HG03039 (cell line): ENCODE data around the gene ANKRD33.

ENCODE experiments used
- ATAC-seq: cut with Tn5 transposase; IDR thresholded peaks from one replicate; pipeline ENCODE4 v1.9.1; 2021; ENCODE audit warnings: mild to moderate bottlenecking, moderate library complexity; ENCODE audit not compliant: unreplicated experiment

ANKRD33 gene

DNA sequence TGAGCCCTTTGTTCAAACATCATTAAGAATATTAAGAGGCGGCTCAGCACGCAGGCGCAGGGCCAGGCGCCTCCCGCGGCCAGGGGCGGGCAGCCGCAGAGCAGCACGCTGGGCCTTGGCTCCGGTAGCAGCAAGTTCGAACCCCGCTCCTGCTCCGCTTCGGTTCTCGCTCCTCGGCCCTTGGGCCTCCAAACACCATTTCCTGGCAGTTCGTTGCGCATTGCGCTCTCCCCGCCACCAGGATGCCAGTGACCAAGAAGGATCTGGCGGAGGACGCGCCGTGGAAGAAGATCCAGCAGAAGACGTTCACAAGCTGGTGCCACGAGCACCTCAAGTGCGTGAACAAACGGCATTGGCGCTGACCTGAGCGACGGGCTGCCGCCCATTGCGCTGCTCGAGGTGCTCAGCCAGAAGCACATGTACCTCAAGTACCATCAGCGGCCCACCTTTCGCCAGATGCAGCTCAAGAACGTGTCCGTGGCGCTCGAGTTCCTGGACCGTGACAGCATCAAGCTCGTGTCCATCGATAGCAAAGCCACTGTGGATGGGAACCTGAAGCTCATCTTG lies 12.5 kb downstream of the ANKRD33 start:
- no peak for ATAC-seq

DNA sequence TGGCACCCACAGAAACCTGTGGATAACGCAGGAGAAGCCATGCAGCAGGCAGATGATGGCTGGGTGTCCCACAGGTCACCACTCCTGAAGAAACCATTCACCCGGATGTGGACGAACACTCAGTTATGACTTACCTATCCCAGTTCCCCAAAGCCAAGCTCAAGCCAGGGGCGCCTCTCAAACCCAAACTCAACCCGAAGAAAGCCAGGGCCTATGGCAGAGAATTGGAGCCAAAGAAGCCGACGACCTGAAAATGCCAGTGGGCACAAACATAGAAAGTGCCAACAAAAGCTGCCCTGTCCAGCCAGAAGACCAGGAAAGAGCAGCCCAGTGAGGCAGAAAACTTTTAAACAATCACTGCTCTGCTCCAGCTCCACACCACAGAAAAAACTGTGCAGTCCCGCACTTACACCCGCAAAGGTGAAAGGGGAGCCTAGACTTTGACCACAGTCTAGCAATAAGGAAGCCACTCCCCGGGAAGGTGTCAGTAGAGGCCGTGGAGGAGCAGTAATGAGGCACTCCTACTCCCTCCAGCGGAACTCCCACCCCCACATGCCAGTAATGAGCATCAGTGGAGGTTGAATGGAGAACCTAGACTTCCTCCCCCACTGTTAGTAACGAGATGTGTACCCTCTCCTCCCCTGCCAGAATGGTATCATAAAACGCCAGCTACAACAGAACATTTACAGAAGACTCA lies 13.4 kb downstream of the ANKRD33 start:
- ATAC-seq = no peak

DNA sequence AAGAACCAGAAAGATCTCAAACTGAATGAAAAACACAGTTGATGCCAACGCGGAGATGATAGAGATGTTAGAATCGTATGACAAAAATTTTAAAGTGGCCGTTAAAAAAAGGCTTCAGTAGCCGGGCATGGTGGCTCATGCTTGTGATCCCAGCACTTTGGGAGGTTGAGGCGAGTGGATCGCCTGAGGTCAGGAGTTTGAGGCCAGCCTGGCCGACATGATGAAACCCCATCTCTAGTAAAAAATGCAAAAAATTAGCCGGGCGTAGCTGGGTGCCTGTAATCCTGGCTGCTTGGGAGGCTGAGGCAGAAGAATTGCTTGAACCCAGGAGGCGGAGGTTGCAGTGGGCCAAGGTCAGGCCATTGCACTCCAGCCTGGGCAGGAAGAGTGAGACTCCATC lies 14.0 kb downstream of the ANKRD33 start:
- ATAC-seq = no peak

DNA sequence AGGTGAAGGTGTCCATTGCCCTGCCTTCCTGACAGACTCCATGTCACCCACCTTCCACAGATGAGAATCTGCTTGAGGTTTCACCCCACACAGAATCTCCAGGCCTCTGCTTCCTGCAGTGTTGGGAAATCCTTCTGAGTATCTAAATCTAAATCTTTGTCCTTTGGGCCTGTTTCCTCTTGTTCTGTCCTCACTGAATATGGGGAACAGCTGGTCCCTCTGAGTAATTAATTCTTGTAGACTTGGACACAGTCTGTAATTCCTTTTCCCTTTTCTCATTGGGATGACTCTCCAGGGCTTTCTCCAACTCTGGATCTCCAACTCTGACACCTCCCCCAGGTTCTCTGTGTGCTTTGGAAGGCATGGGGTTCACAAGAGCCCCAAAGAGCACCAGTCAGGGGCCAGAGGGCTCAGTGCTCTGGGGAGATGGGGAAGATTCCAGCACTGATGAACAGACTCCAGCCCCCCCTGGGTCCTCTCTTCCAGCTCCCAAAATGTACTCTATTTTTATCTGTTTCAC lies 17.1 kb downstream of the ANKRD33 start:
- ATAC-seq = no peak

DNA sequence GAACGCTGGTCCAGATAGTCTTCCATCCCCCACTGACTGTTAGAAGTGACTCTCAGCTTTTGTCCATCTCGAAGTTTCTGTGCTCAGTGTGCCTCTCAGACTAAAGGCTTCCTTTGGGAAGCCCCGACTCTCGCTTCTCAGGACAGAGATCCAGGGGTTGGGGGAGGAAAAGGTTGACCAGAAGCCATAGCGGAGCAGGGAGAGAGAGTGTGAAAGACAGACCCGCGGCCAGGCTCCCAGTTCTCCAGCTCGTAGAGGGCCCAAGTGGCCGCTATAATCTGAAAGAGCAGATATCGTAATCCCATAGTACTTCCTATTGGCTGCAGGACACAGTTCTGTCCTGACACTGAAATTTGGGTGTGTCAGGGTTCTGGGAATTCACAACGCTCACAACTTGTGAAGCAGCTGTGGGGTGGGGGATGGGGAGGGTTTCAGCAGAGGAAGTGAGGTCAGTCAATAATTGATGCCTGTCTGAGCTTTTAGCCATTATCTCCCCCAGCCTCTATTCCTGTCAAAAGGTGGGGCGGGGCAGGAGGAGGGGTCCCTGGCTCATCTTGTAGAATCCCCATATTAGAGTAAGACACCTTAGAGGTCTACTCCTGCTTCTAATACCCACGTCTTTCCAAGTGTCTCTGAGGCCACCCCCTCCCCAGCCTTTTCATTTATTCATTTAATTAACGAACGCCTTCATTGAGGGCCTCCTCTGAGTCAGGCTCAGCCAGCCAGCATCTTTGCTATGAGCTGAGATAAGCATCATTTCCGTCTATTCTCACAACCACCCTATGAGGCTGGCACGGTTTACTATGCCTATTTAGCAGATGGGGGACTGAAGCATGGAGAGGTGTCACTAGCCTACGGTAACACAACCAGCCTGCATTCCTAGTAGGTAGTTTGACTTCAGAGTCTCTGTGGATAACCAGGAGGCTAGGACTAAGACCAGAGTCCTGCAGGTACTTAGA lies 17.8 kb downstream of the ANKRD33 start:
- ATAC-seq = no peak

DNA sequence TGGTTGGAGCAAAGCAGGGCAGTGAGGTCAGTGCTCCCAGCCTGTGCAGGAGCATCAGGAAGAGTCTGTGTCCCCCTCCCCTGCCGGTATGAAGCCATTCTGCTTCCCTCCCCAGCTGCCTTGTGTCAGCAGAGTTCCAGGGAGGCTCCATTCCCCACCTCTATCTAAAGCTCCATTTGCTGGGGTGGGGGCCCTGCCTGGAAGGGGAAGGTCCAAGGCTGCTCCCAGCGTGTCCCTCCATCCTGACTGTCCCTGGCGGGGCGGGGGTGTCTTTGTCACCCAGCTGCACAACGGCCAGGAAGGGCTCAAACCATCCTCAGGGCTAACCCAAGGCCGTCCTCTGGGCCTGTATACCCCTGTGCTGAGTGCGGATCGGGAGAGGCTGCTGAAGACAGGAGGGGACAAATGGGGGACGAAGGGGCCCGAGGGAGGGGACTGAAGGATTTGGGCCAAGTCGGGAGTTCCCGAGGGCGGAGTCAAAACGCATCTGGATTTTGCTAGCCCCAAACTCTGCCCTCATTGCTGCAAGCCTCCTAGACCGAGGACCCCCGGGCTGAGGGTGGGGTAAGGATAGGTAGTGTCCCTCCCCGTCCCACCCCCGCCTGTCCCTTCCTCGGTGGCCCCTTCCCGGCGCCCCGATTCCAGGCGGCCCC lies 18.7 kb downstream of the ANKRD33 start:
- no peak for ATAC-seq

DNA sequence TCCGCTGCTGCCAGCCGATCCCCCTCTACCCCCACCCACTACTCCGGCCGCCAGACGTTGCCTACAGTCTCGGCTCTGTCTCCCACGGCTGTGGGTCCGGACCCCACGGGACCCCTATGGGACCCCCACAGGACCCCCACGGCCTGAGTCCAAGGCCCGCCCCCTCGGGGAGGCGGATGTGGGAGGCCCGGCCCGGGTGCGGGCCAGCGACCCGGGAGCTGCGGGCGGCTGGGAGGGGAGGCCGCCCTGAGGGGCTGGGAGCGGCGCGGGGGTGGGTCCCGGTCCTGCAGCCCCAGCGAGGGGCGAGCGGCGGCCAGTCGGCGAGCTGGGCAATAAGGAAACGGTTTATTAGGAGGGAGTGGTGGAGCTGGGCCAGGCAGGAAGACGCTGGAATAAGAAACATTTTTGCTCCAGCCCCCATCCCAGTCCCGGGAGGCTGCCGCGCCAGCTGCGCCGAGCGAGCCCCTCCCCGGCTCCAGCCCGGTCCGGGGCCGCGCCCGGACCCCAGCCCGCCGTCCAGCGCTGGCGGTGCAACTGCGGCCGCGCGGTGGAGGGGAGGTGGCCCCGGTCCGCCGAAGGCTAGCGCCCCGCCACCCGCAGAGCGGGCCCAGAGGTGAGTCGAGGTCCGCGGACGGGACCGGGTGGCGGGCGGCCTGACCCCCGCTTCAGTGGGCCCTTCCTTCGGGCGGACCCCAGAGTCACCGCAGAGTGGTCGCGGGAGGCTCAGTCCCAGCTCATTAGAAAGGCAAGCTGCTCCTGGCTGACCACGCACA lies 19.4 kb downstream of the ANKRD33 start, which contains the start of gene ACVRL1:
Gene ACVRL1 (plus strand): TSS at position 422 of the 773 bp plus-strand sequence. CDS start 4,971 bp downstream, outside the sequence.
- ATAC-seq = no peak

DNA sequence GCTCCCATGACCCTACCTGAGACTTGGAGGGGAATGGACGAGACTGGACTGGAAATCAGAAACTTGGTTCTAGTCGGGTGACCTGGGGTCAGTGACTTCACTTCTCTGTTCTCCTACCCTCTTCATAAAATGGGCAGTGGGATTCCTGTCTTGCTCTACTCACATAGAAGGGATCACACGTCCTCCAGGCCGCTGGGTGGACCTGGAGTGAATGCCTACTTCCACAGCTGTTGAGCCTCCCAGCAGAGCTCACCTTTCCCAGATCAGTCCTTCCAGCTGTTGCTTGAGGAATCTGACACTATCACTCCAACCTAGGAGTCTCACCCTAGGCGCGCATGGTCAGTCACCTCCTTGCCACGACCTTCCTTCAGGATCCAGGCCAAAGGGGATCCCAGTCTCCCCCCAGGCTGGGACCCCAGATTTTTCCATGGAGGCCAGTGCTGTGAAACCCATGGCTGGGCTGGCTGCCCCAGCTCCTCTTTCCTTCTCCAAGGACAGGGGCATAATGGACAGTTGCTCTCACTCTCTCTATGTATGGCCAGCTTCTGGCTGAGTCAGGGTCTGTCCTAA lies 20.0 kb downstream of the ANKRD33 start:
- no peak for ATAC-seq

DNA sequence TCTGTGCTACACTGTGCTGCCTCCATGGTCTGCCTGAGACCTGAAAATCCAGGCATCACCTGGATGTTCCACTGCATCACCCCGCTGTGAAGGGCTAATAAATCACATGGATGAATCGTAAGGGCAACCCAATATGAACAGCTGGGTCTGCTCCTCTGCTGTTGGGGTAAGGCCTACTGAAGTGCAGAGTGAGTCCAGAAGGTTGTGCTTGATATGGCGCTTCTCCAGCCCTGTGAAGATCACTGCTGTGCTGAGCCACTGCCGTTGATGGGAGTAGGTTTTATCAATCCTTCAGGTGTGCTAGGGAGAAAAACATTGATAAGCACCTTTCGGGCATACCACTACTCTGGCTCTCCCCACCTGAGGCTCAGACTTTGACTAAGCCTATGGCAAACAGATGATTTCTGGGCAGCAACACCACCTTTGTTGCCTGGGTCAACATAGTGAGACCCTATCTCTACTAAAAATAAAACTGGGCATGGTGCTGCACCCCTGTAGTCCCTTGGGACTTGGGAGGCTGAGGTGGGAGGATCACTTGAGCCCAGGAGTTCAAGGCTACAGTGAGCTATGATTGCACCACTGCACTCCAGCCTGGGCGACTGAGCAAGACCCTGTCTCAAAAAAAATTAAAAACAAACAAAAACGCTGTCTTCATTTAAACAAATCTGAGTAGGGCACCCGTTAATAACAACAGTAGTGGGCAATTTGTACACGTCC lies 21.1 kb downstream of the ANKRD33 start:
- ATAC-seq = no peak

DNA sequence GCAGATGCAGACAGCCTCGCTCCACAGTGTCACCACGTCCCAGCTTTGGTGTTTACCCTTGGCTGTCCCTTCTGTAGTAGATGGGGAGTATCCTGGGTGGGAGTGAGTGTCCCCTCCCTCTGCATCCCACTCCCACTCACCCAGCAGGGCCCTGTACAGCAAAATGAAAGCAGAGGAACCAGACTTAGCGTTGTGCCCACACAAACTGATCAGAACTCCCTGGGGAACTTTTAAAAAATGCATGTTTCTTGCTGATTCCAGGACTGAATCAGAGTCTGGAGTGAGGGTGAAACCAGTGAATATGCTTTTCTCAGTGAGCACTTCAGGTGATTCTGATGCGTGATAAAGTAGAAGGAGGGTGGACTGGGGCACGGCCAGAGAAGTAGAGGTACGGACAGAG lies 22.3 kb downstream of the ANKRD33 start:
- no peak for ATAC-seq

DNA sequence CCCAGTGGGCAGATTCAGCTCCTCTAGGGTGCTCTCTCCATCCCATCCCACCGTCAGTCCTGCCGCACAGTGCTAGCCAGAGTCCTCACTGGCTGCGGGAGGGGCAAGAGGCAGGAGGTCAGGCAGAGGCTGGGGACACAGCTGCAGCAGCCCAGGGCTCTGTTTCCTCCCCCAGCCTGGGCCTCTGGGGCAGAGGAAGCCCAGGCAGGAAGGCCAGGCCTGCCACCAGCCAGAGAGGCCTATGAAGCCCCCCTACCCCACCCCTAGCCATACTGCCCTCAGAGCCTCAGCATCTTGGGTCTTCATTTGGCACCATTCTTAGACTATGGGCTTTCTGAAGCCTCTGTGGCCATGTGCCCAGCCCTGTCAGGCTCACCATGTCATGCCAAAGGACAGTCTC lies 22.8 kb downstream of the ANKRD33 start:
- ATAC-seq = no peak

DNA sequence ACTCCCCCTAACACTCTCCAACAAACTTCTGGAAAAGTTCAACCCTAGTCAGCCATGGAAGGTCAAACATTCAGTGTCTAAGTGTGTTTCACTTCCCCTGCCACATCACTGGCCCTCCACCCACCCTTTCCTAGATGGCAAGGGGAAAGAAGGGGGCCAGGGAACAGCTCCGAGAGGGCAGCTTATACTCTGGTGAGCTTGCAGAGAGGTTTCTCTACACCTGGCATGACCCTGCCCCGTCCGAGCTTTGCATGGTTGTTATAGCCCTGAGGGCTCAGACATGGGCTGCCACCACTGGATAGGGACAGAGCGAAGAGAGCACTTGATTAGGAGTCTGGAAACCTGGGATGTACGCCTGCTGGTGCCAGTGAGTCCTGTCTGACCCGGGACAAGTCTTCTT lies 23.4 kb downstream of the ANKRD33 start:
- no peak for ATAC-seq

DNA sequence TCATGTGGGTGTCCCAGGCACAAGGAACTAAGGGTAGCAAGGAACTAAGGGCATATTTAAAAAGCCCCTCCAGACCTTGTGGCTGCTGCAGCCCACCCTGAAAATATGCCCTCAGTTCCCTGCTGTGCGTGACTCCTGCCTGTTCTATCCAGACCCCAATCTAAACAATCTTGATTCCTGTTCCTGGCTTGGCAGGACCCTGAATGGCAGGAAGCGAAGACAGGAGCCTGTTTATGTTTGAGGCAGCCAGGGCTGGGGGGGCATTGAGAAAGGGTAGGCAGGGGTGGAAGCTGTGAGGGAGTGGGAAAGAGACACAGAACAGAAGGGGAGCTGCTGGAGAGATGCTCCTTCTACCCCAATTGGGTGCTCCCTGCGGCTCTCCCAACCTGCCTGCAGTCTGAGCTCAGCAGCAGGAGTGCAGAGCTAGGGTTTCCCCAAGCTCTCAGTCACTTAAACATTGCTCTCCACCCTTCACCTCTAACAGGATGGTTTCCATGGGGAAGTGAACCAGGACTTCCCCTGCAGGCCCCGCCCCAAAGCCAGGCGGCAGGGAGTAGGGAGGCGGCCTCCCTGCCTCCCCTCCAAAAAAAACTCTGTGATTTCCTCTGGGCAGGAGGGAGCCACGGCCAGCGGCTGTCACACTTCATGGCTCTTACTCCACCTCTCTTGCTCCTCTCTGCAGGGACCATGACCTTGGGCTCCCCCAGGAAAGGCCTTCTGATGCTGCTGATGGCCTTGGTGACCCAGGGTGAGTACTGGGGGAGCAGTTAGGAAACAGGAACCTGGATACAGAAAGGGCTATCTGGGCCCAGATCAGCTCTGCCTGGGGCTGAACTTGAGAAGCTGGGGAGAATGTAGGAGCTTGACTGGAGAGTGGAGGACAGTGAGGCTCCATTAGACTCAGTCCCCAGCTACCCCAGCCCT lies 24.1 kb downstream of the ANKRD33 start:
- ATAC-seq = no peak

DNA sequence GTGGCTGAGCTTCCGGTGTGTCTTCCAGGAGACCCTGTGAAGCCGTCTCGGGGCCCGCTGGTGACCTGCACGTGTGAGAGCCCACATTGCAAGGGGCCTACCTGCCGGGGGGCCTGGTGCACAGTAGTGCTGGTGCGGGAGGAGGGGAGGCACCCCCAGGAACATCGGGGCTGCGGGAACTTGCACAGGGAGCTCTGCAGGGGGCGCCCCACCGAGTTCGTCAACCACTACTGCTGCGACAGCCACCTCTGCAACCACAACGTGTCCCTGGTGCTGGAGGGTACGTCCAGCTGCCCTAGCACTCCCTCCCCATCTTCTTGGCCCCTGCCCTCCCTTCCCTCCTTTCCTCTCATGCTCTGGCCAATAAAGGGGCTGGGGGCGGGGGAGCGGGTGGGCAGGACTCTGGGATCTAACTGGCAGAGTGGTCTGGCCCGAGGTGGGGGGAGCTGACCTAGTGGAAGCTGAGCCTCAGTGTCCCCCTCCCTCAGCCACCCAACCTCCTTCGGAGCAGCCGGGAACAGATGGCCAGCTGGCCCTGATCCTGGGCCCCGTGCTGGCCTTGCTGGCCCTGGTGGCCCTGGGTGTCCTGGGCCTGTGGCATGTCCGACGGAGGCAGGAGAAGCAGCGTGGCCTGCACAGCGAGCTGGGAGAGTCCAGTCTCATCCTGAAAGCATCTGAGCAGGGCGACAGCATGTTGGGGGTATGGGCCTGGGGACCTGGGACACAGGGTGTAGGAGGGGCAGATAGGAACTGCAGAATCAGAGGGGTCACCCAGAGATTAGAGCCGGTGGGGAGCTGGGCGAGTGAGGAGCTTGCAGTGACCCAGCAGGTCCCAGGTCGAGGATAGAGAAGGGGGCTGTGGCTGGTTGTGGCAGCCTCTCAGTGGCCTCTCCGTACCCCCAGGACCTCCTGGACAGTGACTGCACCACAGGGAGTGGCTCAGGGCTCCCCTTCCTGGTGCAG lies 25.4 kb downstream of the ANKRD33 start:
- ATAC-seq = no peak

DNA sequence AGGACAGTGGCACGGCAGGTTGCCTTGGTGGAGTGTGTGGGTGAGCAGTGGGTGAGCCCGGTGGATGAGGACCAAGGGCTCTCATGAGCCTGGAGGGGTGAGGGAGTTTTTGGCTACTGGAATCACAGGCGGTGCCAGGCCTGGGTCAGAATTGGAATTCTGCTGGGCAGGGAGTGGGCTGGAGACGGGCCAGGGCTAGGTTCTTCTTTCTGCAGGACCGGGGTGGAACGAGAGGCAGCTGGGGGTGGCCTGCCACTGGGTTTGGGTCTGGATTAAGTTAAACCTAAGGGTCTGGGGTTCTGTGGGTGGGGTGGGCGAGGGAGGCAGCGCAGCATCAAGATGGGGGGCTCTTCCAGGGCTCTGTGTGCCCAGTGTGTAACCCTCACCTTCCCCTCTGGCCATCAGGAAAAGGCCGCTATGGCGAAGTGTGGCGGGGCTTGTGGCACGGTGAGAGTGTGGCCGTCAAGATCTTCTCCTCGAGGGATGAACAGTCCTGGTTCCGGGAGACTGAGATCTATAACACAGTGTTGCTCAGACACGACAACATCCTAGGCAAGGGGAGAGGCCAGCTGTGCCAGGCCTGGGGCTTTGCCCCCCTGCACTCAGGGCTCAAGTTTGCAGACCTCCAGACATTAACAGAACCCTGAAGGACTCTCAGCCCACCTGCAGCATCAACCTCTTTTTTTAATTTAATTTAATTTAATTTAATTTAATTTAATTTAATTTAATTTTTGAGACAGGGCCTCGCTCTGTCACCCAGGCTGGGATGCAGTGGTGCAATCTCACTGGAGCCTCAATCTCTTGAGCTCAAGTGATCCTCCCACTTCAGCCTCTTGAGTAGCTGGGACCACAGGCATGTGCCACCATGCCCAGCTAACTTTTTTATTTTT lies 26.4 kb downstream of the ANKRD33 start:
- ATAC-seq = no peak

DNA sequence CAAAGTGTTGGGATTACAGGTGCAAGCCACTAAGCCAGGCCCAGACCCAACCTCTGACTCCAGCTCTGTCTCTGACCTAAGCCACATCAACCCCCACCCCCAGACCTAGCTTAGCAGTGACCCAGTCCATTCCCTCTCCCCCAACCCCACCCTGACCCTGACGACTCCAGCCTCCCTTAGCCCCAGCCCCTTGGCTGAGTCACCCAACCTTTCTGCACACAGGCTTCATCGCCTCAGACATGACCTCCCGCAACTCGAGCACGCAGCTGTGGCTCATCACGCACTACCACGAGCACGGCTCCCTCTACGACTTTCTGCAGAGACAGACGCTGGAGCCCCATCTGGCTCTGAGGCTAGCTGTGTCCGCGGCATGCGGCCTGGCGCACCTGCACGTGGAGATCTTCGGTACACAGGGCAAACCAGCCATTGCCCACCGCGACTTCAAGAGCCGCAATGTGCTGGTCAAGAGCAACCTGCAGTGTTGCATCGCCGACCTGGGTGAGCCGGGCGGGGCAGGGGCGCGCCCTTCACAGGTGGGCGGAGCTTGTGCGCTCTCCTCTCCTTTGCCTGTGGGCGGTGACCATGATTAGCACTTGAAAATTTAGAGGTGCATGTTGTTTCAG lies 27.2 kb downstream of the ANKRD33 start:
- no peak for ATAC-seq
